ENCODE results near the gene MCF2L. TPM values are rescaled to one million over a fixed set of nuclear protein-coding genes. Genes with fewer than 3 reads are reported as not detected.

The MCF2L gene
- total RNA-seq, 1 donor from 2014 or later, result 6.7 TPM

DNA sequence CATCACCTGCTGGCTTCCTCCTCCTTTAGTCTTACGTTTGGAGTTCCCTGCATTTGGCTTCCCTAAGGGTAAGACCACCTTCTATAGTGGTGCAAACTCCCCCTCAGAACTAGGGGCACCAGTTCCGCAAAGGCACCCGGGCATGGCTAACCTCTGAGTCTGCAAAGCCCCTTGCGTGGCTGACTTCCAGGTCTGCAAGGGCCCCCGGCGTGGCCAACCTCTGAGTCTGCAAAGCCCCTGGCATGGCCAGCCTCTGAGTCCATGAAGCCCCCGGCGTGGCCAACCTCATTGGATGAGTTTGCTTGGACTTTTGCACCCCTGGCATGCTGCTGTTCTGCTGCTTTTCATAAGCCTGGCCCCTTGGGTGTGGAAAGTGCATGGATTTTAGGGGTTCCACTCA, 5.1 kb downstream of the MCF2L start:
- Mint-ChIP-seq H3K4me1 (ENCODE audit: low read depth) (peaks cover 6% of the 10 kb centered on the region), H3K9me3 (ENCODE audit: low read depth) (peaks cover 12% of the 10 kb centered on the region), H3K36me3 (ENCODE audit: low read depth) (peaks cover 2% of the 10 kb centered on the region), H3K27ac (ENCODE audit: unreplicated experiment) (no peak overlapping the region), H3K4me3 (ENCODE audit: unreplicated experiment) (no peak overlapping the region), H3K27me3 (ENCODE audit: low read depth) (peaks cover 34% of the 10 kb centered on the region)
- TF ChIP-seq, protein P1, sequence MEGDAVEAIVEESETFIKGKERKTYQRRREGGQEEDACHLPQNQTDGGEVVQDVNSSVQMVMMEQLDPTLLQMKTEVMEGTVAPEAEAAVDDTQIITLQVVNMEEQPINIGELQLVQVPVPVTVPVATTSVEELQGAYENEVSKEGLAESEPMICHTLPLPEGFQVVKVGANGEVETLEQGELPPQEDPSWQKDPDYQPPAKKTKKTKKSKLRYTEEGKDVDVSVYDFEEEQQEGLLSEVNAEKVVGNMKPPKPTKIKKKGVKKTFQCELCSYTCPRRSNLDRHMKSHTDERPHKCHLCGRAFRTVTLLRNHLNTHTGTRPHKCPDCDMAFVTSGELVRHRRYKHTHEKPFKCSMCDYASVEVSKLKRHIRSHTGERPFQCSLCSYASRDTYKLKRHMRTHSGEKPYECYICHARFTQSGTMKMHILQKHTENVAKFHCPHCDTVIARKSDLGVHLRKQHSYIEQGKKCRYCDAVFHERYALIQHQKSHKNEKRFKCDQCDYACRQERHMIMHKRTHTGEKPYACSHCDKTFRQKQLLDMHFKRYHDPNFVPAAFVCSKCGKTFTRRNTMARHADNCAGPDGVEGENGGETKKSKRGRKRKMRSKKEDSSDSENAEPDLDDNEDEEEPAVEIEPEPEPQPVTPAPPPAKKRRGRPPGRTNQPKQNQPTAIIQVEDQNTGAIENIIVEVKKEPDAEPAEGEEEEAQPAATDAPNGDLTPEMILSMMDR (IDR thresholded peaks at IDR 0.05), result no peak
- DNase-seq (ENCODE audit: low spot score), result peak; percentile 83

- H3K27me3 Mint-ChIP-seq (ENCODE audit: low read depth), result peaks cover 33% of the 10 kb centered on the region
- H3K4me3 Mint-ChIP-seq (ENCODE audit: unreplicated experiment), result no peak overlapping the region
- no peak overlapping the region for H3K27ac Mint-ChIP-seq (ENCODE audit: unreplicated experiment)
- peaks cover 2% of the 10 kb centered on the region for H3K36me3 Mint-ChIP-seq (ENCODE audit: low read depth)
- peaks cover 12% of the 10 kb centered on the region for H3K9me3 Mint-ChIP-seq (ENCODE audit: low read depth)
- TF ChIP-seq, protein P1 (IDR thresholded peaks at IDR 0.05), result no peak
- DNase-seq (ENCODE audit: low spot score), result no peak
- H3K4me1 Mint-ChIP-seq (ENCODE audit: low read depth), result peaks cover under 1% of the 10 kb centered on the region
Measured at GRCh38 chr13:112974671-112975070, 5.7 kb downstream of the MCF2L start.

DNA sequence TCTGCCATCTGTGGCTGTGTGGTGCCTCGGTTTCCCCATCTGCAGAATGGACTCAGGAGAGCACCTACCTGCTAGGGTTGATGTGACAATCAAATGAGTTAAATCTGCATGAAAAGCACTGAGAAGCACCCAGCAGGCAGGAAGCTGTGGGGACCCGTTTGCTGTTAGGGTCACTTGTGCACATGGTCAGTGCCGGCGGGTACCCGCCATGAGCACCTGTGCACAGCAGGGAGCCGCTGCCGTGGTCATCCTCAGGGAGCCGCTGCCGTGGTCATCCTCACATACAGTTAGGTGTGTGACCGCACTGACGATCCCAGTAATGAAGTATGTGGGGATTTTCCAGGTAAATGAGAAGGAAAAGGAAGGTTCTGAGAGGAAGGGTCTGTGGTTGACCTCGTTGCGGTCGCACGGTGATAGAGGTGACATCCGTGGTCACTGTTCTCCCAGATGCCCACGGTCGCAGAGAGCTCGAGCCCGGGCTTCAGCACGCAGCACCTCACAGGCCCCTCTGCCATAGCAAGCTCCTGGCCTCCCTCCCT, 6.5 kb downstream of the MCF2L start:
- H3K36me3 Mint-ChIP-seq (ENCODE audit: low read depth), result peaks cover 2% of the 10 kb centered on the region
- no peaks in the 10 kb centered on the region for H3K4me1 Mint-ChIP-seq (ENCODE audit: low read depth)
- H3K9me3 Mint-ChIP-seq (ENCODE audit: low read depth), result peaks cover 12% of the 10 kb centered on the region
- peaks cover 29% of the 10 kb centered on the region for H3K27me3 Mint-ChIP-seq (ENCODE audit: low read depth)
- no peak overlapping the region for H3K4me3 Mint-ChIP-seq (ENCODE audit: unreplicated experiment)
- DNase-seq (ENCODE audit: low spot score), result peak; percentile 84
- TF ChIP-seq, protein P1 (IDR thresholded peaks at IDR 0.05), result no peak
- H3K27ac Mint-ChIP-seq (ENCODE audit: unreplicated experiment), result no peak overlapping the region

GRCh38 chr13:112976526-112976925, 7.5 kb downstream of the MCF2L start:
- H3K4me1 Mint-ChIP-seq (ENCODE audit: low read depth), result no peaks in the 10 kb centered on the region
- H3K4me3 Mint-ChIP-seq (ENCODE audit: unreplicated experiment), result no peak overlapping the region
- H3K27me3 Mint-ChIP-seq (ENCODE audit: low read depth), result peaks cover 23% of the 10 kb centered on the region
- DNase-seq (ENCODE audit: low spot score), result no peak
- TF ChIP-seq, protein P1 (IDR thresholded peaks at IDR 0.05), result no peak
- no peak overlapping the region for H3K27ac Mint-ChIP-seq (ENCODE audit: unreplicated experiment)
- H3K36me3 Mint-ChIP-seq (ENCODE audit: low read depth), result peaks cover 2% of the 10 kb centered on the region
- peaks cover 10% of the 10 kb centered on the region for H3K9me3 Mint-ChIP-seq (ENCODE audit: low read depth)

DNA sequence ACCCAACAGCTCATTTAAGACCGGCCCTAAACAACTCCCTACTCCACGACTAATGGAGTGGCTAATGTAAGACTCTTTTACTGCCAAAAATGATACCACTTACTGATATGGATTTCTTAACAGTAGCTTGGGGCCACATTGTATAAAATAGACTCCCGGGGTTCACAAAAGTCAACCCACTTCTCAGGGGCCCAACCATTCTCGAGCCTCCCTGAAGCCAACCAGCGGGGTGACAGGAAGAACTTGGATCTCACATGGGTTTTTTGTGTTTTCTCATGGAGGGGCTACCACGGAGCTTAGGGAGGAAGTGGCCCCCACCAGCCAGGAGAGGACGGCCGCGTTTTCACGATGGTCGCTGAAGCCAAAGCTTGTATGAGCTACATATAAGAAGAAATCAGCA, 8.1 kb downstream of the MCF2L start:
- Mint-ChIP-seq H3K27ac (ENCODE audit: unreplicated experiment) (no peak overlapping the region), H3K27me3 (ENCODE audit: low read depth) (peaks cover 18% of the 10 kb centered on the region), H3K9me3 (ENCODE audit: low read depth) (peaks cover 5% of the 10 kb centered on the region), H3K4me1 (ENCODE audit: low read depth) (no peaks in the 10 kb centered on the region), H3K36me3 (ENCODE audit: low read depth) (no peaks in the 10 kb centered on the region), H3K4me3 (ENCODE audit: unreplicated experiment) (no peak overlapping the region)
- TF ChIP-seq, protein P1 (IDR thresholded peaks at IDR 0.05), result no peak
- DNase-seq (ENCODE audit: low spot score), result no peak

Data from chondrocyte (in vitro differentiated cells).